AG10803 (cell line): ENCODE data around the gene FPR3.
"Not testable (repeated sequence)": the region's sequence is repeated elsewhere in the genome, so short reads cannot be mapped to it uniquely, and the experiment has no call there.

Source experiments
- DNase-seq: peaks from one replicate; pipeline ENCODE4 v3.0.0; 2010; ENCODE audit warnings: low read depth
- H3K4me3 ChIP-seq: 2 replicates; pipeline ENCODE4 v1.5.1; 2011; ENCODE audit warnings: mild to moderate bottlenecking, low read length, control low read depth
- CTCF ChIP-seq: conservative IDR thresholded peaks from 2 replicates; pipeline ENCODE4 v1.5.1; 2011; ENCODE audit warnings: mild to moderate bottlenecking, low read length, control low read depth, inconsistent platforms

FPR3 gene

GRCh38 chr19:51800473-51801244, 5.7 kb downstream of the FPR3 start:
- H3K4me3 ChIP-seq = no peak overlapping the region
- DNase-seq = no peak
- TF ChIP-seq CTCF = no peak

- DNase-seq = no peak
- no peak for TF ChIP-seq CTCF
Observed at GRCh38 chr19:51802775-51803174, 7.8 kb downstream of the FPR3 start.

GRCh38 chr19:51803519-51803918, 8.6 kb downstream of the FPR3 start:
- no peak for DNase-seq
- H3K4me3 ChIP-seq = no peak overlapping the region
- no peak for TF ChIP-seq CTCF

More at GRCh38 chr19:51802775-51803174, 7.8 kb downstream of the FPR3 start:
- H3K4me3 ChIP-seq = no peak overlapping the region

- no peak for DNase-seq
- TF ChIP-seq CTCF = no peak
- H3K4me3 ChIP-seq = no peak overlapping the region
Observed at GRCh38 chr19:51803967-51804366, 9.0 kb downstream of the FPR3 start.

GRCh38 chr19:51804789-51805188, 9.8 kb downstream of the FPR3 start:
- DNase-seq, H3K4me3 ChIP-seq: not testable (repeated sequence)

GRCh38 chr19:51805396-51805795, 10.4 kb downstream of the FPR3 start:
- not testable (repeated sequence) for DNase-seq, H3K4me3 ChIP-seq

GRCh38 chr19:51806571-51806970, 11.6 kb downstream of the FPR3 start:
- not testable (repeated sequence) for H3K4me3 ChIP-seq, DNase-seq

GRCh38 chr19:51807111-51807701, 12.2 kb downstream of the FPR3 start:
- TF ChIP-seq CTCF = no peak
- no peak overlapping the region for H3K4me3 ChIP-seq
- peak; percentile 33 for DNase-seq
